ENCODE results near the gene PSENEN.

DNA sequence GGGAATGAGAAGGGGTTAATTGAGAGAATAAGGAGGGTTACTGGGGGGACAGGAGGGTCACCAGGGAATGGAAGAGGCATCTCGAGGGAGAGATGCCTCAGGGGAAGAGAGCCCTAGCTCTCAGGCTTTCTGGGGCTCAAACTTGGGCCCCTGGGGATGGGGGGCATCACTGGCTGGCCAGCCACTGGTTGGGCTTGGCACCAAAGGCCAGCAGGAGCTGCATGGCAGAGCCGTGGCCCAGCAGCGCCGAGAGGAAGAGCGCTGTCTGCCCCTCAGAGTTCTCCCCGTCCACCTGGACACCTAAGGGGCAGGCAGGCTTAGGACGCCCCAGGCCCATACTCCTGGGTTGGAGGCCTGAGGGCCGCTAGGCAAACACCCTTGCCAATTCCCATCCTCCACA, 47.4 kb downstream of the PSENEN start:
- TF ChIP-seq POLR2A (IDR thresholded peaks at IDR 0.05; ENCODE audit: control extremely low read depth in 1 of 2, low read depth in 2 of 2, low read length in 2 of 2) (no peak), TBP (IDR thresholded peaks at IDR 0.05; ENCODE audit: low read depth, low read length) (no peak), POLR2AphosphoS5 (IDR thresholded peaks at IDR 0.05; ENCODE audit: low read depth, low read length) (no peak), RFX5 (IDR thresholded peaks at IDR 0.05; ENCODE audit: borderline replicate concordance, low read depth, low read length) (no peak), JUND (IDR thresholded peaks at IDR 0.05; ENCODE audit: low read length) (no peak), CREB1 (IDR thresholded peaks at IDR 0.05) (no peak), CEBPB (IDR thresholded peaks at IDR 0.05; ENCODE audit: low read depth, low read length) (no peak), SP2 (IDR thresholded peaks at IDR 0.05; ENCODE audit: low read length) (no peak), YY1 (IDR thresholded peaks at IDR 0.05; ENCODE audit: low read depth, low read length) (no peak), ATF2 (IDR thresholded peaks at IDR 0.05; ENCODE audit: low read length) (no peak), SIN3A (conservative IDR thresholded peaks at IDR 0.05 in 1 of 2, IDR thresholded peaks at IDR 0.05 in 1 of 2; ENCODE audit: low read depth in 1 of 2, low read length in 2 of 2) (no peak)
- TF ChIP-seq, protein P1, sequence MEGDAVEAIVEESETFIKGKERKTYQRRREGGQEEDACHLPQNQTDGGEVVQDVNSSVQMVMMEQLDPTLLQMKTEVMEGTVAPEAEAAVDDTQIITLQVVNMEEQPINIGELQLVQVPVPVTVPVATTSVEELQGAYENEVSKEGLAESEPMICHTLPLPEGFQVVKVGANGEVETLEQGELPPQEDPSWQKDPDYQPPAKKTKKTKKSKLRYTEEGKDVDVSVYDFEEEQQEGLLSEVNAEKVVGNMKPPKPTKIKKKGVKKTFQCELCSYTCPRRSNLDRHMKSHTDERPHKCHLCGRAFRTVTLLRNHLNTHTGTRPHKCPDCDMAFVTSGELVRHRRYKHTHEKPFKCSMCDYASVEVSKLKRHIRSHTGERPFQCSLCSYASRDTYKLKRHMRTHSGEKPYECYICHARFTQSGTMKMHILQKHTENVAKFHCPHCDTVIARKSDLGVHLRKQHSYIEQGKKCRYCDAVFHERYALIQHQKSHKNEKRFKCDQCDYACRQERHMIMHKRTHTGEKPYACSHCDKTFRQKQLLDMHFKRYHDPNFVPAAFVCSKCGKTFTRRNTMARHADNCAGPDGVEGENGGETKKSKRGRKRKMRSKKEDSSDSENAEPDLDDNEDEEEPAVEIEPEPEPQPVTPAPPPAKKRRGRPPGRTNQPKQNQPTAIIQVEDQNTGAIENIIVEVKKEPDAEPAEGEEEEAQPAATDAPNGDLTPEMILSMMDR (IDR thresholded peaks at IDR 0.05; ENCODE audit: control extremely low read depth in 1 of 3, insufficient read depth in 1 of 3, low read depth in 1 of 3, low read length in 3 of 3): no peak

All from H1 (cell line).